ENCODE measurements around the gene TSEN54.

Gene TSEN54

GRCh38 chr17:75566416-75566815 is 50.1 kb downstream of the TSEN54 start:
- no peak for DNase-seq

GRCh38 chr17:75566834-75567233 is 50.5 kb downstream of the TSEN54 start:
- DNase-seq, result no peak

GRCh38 chr17:75568412-75569255 is 52.3 kb downstream of the TSEN54 start:
- DNase-seq, result no peak

- no peak for DNase-seq
Observed at GRCh38 chr17:75570034-75570676, 53.8 kb downstream of the TSEN54 start.

GRCh38 chr17:75570772-75571171 is 54.4 kb downstream of the TSEN54 start:
- no peak for DNase-seq

GRCh38 chr17:75571197-75571884 is 55.0 kb downstream of the TSEN54 start:
- no peak for DNase-seq

- no peak for DNase-seq
Observed at GRCh38 chr17:75571885-75572215, 55.5 kb downstream of the TSEN54 start.

GRCh38 chr17:75572713-75573539 is 56.6 kb downstream of the TSEN54 start:
- DNase-seq, result no peak

GRCh38 chr17:75573540-75573957 is 57.2 kb downstream of the TSEN54 start:
- DNase-seq, result no peak

GRCh38 chr17:75573994-75574393 is 57.7 kb downstream of the TSEN54 start:
- no peak for DNase-seq
